Measurements from ENCODE around the gene IMPA2.

IMPA2 gene

GRCh38 chr18:12014521-12015415 is 33.5 kb downstream of the IMPA2 start:
- Mint-ChIP-seq H3K9me3 (no peaks in the 10 kb centered on the region), H3K4me1 (ENCODE audit: low read depth) (no peaks in the 10 kb centered on the region), H3K36me3 (ENCODE audit: low read depth) (no peaks in the 10 kb centered on the region), H3K27ac (no peak overlapping the region), H3K27me3 (no peaks in the 10 kb centered on the region), H3K4me3 (no peak overlapping the region)
- no peak for DNase-seq

- Mint-ChIP-seq H3K9me3 (no peaks in the 10 kb centered on the region), H3K36me3 (ENCODE audit: low read depth) (no peaks in the 10 kb centered on the region), H3K4me1 (ENCODE audit: low read depth) (no peaks in the 10 kb centered on the region), H3K27ac (no peak overlapping the region), H3K27me3 (no peaks in the 10 kb centered on the region), H3K4me3 (no peak overlapping the region)
- DNase-seq, result no peak
These were observed 34.2 kb downstream of the IMPA2 start for GRCh38 chr18:12015416-12016062.

DNA sequence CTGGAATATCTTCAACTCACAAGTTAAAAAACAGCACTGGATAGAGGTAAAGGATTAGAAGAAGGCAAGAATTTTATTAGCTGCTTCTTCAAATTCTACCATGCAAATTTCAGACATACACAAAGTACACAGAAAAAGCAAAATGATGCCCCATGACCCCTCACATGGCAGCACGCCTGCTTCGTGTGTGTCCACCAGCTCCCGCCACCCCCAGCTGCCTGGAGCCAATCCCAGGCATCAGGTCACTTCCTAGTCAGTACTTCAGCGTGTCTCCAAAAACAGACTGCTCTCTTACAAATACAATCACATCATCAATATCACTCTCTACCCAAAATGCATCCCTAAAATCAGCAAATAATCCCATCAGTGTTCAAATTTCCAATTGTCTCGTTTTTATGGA is 35.8 kb downstream of the IMPA2 start:
- no peaks in the 10 kb centered on the region for H3K9me3 Mint-ChIP-seq
- H3K4me1 Mint-ChIP-seq (ENCODE audit: low read depth), result no peaks in the 10 kb centered on the region
- H3K27me3 Mint-ChIP-seq, result no peaks in the 10 kb centered on the region
- no peak overlapping the region for H3K27ac Mint-ChIP-seq
- no peak overlapping the region for H3K4me3 Mint-ChIP-seq
- no peak for DNase-seq
- no peaks in the 10 kb centered on the region for H3K36me3 Mint-ChIP-seq (ENCODE audit: low read depth)

DNA sequence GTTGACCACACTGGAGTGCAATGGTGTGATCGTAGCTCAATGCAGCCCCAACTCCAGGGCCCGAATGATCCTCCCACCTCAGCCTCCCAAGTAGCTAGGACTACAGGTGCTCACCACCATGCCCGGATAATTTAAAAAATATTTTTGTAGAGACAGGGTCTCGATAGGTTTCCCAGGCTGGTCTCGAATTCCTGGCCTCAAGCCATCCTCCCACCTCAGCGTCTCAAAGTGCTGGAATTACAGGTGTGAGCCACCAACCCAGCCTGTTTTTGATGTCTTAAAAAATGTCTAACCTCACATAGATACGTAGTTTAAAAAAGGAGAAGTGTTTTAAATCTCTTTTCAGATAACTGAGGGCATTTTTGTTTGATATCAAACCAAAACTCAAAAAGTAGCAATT is 37.6 kb downstream of the IMPA2 start:
- H3K27me3 Mint-ChIP-seq, result no peaks in the 10 kb centered on the region
- no peak overlapping the region for H3K4me3 Mint-ChIP-seq
- no peak overlapping the region for H3K27ac Mint-ChIP-seq
- no peaks in the 10 kb centered on the region for H3K36me3 Mint-ChIP-seq (ENCODE audit: low read depth)
- no peaks in the 10 kb centered on the region for H3K9me3 Mint-ChIP-seq
- DNase-seq, result no peak
- H3K4me1 Mint-ChIP-seq (ENCODE audit: low read depth), result no peaks in the 10 kb centered on the region

- no peak for DNase-seq
- no peaks in the 10 kb centered on the region for H3K9me3 Mint-ChIP-seq
- no peak overlapping the region for H3K4me3 Mint-ChIP-seq
- H3K4me1 Mint-ChIP-seq (ENCODE audit: low read depth), result no peaks in the 10 kb centered on the region
- no peak overlapping the region for H3K27ac Mint-ChIP-seq
- H3K27me3 Mint-ChIP-seq, result no peaks in the 10 kb centered on the region
- no peaks in the 10 kb centered on the region for H3K36me3 Mint-ChIP-seq (ENCODE audit: low read depth)
These were observed 39.8 kb downstream of the IMPA2 start for GRCh38 chr18:12021077-12021476.

GRCh38 chr18:12021596-12021995 is 40.3 kb downstream of the IMPA2 start:
- Mint-ChIP-seq H3K36me3 (ENCODE audit: low read depth) (no peaks in the 10 kb centered on the region), H3K27me3 (no peaks in the 10 kb centered on the region), H3K4me1 (ENCODE audit: low read depth) (no peaks in the 10 kb centered on the region), H3K9me3 (no peaks in the 10 kb centered on the region), H3K27ac (no peak overlapping the region), H3K4me3 (no peak overlapping the region)
- DNase-seq, result no peak

DNA sequence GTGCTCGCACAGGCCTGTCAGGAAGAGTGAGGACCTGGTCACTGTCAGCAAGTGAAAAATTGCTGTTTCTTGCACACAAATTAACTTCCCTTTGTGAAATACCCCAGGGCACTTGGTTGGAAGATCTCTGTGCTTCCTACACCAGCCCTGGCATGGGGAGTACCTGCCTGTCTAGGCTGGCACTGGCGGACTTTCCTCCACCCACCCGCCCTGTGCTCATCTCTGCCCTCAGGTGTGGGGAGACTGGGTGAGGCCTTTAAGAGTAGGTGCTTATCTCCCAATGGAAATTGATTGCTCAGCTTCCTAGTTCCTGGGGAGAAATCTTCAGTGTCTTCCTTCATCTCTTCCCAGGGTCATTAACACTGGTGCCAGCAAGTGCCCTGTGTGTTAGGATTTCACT is 42.1 kb downstream of the IMPA2 start:
- no peak overlapping the region for H3K4me3 Mint-ChIP-seq
- no peaks in the 10 kb centered on the region for H3K4me1 Mint-ChIP-seq (ENCODE audit: low read depth)
- H3K36me3 Mint-ChIP-seq (ENCODE audit: low read depth), result no peaks in the 10 kb centered on the region
- H3K9me3 Mint-ChIP-seq, result no peaks in the 10 kb centered on the region
- H3K27ac Mint-ChIP-seq, result no peak overlapping the region
- DNase-seq, result no peak
- no peaks in the 10 kb centered on the region for H3K27me3 Mint-ChIP-seq

DNA sequence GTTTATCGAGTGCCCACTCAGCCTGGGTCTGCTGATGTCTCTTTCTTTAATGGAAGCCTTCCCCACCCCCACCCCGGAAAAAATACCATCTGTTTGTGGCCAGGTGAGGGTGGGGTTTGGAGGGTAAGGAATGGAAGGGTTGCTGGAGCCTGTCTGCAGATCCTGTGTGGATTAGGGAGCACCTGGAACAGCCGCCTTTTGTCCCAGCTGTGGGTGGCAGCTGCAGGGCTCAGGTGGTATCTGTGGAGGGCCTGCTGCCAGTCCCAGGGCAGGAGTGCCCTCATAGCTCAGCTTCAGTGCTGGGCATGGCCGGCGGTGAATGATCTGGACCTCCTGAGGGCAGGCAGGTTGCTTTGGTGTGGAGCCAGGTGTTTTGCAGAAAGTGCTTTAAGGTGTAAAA is 45.3 kb downstream of the IMPA2 start:
- no peaks in the 10 kb centered on the region for H3K4me1 Mint-ChIP-seq (ENCODE audit: low read depth)
- no peak for DNase-seq
- H3K27ac Mint-ChIP-seq, result no peak overlapping the region
- H3K4me3 Mint-ChIP-seq, result no peak overlapping the region
- H3K27me3 Mint-ChIP-seq, result no peaks in the 10 kb centered on the region
- H3K9me3 Mint-ChIP-seq, result no peaks in the 10 kb centered on the region
- peaks cover 2% of the 10 kb centered on the region for H3K36me3 Mint-ChIP-seq (ENCODE audit: low read depth)

DNA sequence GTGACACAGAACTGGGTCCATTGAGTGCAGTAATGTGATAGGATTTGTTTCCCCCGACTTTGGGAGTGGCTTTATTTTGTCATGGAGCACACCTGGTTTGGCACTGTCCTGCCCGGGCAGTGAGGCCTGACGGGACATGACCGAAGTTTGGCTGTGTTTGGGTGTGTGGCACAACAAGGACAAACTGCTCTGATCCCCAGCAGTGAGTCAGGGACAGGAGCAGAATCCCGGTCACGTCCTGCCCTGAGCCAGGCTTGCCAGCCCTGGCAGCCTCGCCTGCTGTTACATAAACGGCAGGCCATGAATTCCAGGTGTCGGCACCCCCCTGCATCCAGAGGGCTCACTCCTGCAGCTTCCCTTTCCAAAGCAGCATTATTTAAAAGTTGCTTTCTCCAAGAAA is 45.7 kb downstream of the IMPA2 start:
- Mint-ChIP-seq H3K36me3 (ENCODE audit: low read depth) (peaks cover 2% of the 10 kb centered on the region), H3K4me3 (no peak overlapping the region), H3K4me1 (ENCODE audit: low read depth) (no peaks in the 10 kb centered on the region), H3K9me3 (no peaks in the 10 kb centered on the region), H3K27ac (no peak overlapping the region), H3K27me3 (no peaks in the 10 kb centered on the region)
- no peak for DNase-seq

GRCh38 chr18:12027480-12027879 is 46.2 kb downstream of the IMPA2 start:
- H3K27ac Mint-ChIP-seq, result no peak overlapping the region
- DNase-seq, result no peak
- peaks cover 2% of the 10 kb centered on the region for H3K36me3 Mint-ChIP-seq (ENCODE audit: low read depth)
- H3K9me3 Mint-ChIP-seq, result no peaks in the 10 kb centered on the region
- H3K4me3 Mint-ChIP-seq, result no peak overlapping the region
- H3K4me1 Mint-ChIP-seq (ENCODE audit: low read depth), result no peaks in the 10 kb centered on the region
- H3K27me3 Mint-ChIP-seq, result no peaks in the 10 kb centered on the region

DNA sequence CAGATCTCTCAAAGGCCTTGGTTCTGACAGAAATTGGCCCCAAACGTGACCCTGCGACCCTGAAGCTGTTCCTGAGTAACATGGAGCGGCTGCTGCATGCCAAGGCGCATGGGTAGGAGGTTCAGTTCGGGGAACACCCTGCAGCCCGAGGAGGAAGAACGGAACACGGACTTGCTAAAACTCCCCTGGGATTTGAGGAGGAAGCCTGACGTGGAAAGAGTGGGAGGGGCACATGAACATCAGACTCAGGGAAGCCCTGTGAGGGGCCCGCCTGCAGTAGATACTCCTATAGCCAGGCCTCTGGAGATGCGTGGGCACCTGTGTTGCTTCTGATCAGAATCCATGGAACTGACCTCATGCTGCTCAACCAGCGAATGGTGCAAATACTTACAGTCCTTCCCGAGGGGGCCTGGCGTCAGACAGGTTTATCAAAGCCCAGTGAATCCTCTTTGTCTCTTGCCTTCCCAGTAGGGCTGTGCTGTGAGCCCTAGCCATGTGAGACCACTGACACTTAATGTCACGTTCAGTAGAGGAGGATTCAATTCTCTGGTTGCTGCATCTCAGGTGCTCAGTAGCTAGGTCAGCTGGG is 46.8 kb downstream of the IMPA2 start:
- Mint-ChIP-seq H3K4me1 (ENCODE audit: low read depth) (no peaks in the 10 kb centered on the region), H3K27ac (no peak overlapping the region), H3K36me3 (ENCODE audit: low read depth) (peaks cover 2% of the 10 kb centered on the region), H3K27me3 (no peaks in the 10 kb centered on the region), H3K9me3 (no peaks in the 10 kb centered on the region), H3K4me3 (no peak overlapping the region)
- no peak for DNase-seq

DNA sequence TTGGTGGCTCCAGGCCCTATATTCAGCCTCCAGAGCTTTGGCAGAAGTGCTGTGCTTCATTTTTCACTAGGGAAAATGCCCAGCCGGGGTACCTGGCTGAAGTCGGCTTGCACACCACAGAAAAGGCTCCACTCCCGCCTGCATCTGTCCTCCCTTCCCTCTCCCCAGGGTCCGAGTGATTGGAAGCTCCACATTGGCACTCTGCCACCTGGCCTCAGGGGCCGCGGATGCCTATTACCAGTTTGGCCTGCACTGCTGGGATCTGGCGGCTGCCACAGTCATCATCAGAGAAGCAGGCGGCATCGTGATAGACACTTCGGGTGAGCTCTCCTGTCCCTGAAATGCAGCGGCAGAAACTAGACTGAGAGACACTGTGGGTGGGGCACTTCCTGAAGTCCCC is 47.4 kb downstream of the IMPA2 start:
- H3K4me1 Mint-ChIP-seq (ENCODE audit: low read depth), result no peaks in the 10 kb centered on the region
- no peak overlapping the region for H3K4me3 Mint-ChIP-seq
- no peaks in the 10 kb centered on the region for H3K27me3 Mint-ChIP-seq
- DNase-seq, result no peak
- H3K36me3 Mint-ChIP-seq (ENCODE audit: low read depth), result peaks cover 2% of the 10 kb centered on the region
- no peak overlapping the region for H3K27ac Mint-ChIP-seq
- no peaks in the 10 kb centered on the region for H3K9me3 Mint-ChIP-seq

- H3K36me3 Mint-ChIP-seq (ENCODE audit: low read depth), result peaks cover 2% of the 10 kb centered on the region
- no peak overlapping the region for H3K4me3 Mint-ChIP-seq
- H3K27ac Mint-ChIP-seq, result no peak overlapping the region
These were observed 48.7 kb downstream of the IMPA2 start for GRCh38 chr18:12029786-12030584.

DNA sequence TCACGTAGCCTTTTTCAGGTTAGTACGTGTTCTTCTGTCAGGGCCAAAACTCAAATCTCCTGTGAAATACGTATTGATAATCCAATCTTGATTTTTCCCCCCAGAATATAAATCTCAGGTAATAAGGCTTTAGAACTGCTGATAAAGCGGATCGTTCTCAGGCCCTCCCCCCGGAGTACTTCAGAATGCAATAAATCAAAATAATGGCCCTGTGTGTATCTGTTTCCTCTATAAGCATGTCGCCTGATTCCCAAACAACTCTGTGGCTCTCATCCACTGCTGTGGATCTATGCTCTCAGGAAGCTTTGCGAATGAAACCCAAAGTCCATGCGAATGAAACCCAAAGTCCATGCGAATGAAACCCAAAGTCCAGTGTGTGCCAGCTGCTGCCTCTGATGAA is 49.4 kb downstream of the IMPA2 start:
- DNase-seq, result no peak
- Mint-ChIP-seq H3K27ac (no peak overlapping the region), H3K36me3 (ENCODE audit: low read depth) (peaks cover 2% of the 10 kb centered on the region), H3K4me3 (no peak overlapping the region), H3K4me1 (ENCODE audit: low read depth) (no peaks in the 10 kb centered on the region), H3K9me3 (no peaks in the 10 kb centered on the region), H3K27me3 (no peaks in the 10 kb centered on the region)

More at GRCh38 chr18:12029786-12030584, 48.7 kb downstream of the IMPA2 start:
- H3K9me3 Mint-ChIP-seq, result no peaks in the 10 kb centered on the region
- no peaks in the 10 kb centered on the region for H3K27me3 Mint-ChIP-seq
- H3K4me1 Mint-ChIP-seq (ENCODE audit: low read depth), result no peaks in the 10 kb centered on the region
- DNase-seq, result no peak
